Activated CD8-positive, alpha-beta memory T cell treated with anti-CD3 and anti-CD28 coated beads, Interleukin-2, amount 50 U/mL, for 1 hour (primary cell): ENCODE data around the gene NUDT9.
"Not testable (repeated sequence)": the region's sequence is repeated elsewhere in the genome, so short reads cannot be mapped to it uniquely, and the experiment has no call there.

Source experiments
- DNase-seq: peaks from one replicate; pipeline ENCODE4 v3.0.0-alpha.2; 2020; ENCODE audit errors: extremely low read depth

The NUDT9 gene

GRCh38 chr4:87409420-87409939 is 12.9 kb upstream of the NUDT9 start:
- DNase-seq, result no peak

DNA sequence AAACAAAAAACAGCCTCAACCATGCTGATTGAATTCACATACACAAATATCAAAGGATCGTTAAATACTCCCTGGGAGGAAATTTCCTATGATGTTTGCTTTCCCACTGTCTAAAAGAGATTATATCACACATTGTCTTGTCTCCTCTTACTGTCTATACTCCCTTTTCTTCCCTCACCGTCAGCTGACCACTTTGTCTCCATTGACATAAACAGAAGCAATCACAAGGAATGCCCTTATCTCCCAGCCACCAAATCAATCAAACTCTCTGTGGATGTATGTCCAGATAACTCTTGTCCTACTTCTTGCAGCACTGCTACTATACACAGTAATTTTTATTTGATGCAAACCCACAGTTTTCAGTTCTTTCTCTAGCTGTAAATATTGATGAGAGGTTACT is 12.2 kb upstream of the NUDT9 start:
- no peak for DNase-seq

- no peak for DNase-seq
Measured at GRCh38 chr4:87410679-87411078, 11.7 kb upstream of the NUDT9 start.

GRCh38 chr4:87414816-87415215 is 7.6 kb upstream of the NUDT9 start:
- DNase-seq, result no peak

DNA sequence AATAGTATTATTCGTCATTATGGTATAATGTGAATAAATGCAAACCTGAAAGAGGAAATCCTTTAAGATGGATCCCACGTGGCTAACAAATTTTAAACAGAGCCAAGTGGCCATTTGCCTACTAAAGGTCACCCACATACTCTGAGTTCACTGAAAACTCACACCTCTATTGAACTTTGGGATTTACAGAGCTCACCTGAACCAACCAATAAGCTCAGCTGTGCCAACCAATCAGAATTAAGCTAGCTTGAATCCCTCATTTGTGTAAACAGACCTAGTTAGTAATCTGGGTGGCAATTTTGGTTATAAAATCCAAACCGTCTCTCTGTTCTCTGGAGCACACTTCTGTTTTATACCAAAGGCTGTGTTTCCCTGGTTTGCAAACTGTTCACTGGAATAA is 5.4 kb upstream of the NUDT9 start:
- no peak for DNase-seq

DNA sequence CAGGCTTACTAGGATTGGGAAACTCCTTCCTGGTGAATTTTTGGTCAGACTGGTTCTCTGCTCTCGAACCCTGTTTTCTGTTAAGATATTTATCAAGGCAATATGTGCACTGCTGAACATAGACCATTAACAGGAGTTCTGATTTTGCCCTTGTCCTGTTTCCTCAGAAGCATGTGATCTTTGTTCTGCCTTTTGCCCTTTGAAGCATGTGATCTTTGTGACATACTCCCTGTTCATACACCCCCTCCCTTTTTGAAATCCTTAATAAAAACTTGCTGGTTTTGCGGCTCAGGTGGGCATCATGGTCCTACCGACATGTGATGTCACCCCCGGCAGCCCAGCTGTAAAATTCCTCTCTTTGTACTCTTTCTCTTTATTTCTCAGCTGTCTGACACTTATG is 4.0 kb upstream of the NUDT9 start:
- not testable (repeated sequence) for DNase-seq

DNA sequence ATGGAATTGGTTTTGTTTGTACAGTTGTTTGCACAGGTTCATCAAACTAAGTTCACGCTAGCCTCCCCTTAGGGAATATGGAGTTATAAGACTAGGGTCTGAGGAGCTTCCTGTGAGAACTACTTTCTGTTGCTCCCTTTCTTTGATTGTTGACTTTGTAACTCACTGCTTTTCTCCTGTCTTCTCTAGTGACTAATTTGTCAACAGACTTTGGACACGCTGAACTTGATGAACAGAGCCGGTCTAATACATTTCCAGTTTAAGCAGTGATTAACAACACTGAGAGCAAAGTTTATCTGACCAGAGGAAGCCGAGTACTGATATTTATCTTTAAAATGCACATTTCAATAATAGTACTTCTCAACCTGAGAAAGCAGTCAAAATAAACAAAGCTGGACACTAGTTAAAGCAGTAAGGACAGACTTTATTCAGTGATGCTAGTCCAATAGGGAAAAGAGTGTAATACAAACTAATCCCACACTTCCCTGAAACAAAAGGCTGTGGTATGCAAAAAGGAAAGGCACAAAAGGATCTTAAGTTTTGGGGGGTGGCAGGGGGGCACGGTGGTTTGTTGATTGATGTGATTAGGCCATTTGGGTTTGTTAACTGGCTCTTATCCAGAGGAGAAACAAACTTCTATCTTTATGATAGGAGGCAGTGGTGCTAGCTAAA is 2.7 kb upstream of the NUDT9 start:
- DNase-seq, result no peak

- DNase-seq, result no peak
Measured at GRCh38 chr4:87420276-87420830, 2.0 kb upstream of the NUDT9 start.

DNA sequence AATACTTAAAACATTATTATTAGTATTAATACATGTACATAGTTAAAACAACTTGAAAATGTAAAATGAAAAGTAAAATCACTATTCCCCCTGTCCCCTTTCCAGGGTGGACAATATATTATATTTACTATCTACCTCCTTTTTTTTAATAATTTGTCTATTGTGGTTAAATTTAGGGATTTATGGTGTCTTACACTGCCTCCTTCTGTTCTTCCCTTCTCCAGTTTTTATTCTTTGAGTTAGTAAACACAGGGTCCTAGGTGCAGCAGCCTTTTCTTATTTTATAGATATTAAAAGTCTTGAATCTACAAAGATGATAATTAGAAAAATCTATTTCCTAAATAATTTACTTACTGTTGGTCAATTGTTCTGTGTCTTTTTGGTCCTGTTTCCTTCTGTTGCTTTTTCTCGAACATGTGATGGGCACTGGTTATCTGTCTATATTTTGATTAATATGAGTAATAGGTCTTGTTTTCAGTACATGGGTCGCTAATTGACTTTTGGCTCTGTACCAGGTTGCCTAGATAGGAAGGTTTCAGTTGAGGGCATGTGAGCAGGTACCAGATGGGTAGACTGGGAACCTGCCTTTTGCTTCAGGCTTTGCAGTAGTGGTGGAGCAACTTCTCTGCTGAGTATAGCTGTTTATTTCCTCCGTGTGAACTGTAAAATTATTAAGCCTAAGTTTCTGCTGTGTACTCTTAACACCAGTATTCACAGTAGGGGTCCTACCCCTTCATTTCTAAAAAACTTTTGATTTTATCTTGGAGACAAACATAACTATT is 1.1 kb downstream of the NUDT9 start:
- DNase-seq, result no peak

GRCh38 chr4:87424099-87424543 is 1.7 kb downstream of the NUDT9 start:
- DNase-seq, result not testable (repeated sequence)

DNA sequence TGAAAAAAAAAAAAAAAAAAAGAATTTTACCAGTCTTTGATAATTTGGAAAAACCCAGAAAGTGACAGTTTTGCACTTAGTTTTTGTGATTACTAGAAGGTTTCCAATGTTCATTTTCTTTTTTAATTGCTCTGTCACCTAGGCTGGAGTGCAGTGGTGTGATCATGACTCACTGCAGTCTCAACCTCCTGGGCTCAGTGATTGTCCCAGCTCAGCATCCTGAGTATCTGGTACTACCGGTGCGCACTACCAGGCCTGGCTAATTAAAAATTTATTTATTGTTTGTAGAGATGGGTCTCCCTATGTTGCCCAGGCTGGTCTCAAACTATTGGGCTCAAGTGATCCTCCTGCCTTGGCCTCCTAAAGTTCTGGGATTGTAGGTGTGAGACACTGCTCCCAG is 3.3 kb downstream of the NUDT9 start:
- no peak for DNase-seq

- DNase-seq, result no peak
Measured at GRCh38 chr4:87426865-87427517, 4.6 kb downstream of the NUDT9 start.

GRCh38 chr4:87427518-87427868 is 5.1 kb downstream of the NUDT9 start:
- no peak for DNase-seq

GRCh38 chr4:87428979-87429378 is 6.6 kb downstream of the NUDT9 start:
- DNase-seq, result no peak

DNA sequence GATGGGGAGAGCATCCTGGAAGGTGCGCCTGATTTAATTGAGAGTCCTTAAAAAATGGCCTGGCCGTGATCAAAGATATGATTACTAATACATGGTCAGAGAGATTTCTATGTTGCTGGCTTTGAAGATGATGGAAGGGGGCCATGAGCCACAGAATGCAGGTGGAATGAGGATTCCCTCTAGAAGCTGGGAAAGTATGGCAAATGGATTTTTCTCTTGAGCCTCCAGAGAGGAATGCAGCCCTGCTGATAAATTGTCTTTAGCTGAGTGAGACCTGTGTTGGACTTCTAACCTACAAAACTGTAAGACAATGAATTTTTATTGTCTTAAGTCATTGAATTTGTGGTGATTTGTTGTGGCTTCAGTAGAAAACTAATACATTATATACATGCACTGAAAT is 7.7 kb downstream of the NUDT9 start:
- no peak for DNase-seq

GRCh38 chr4:87433342-87433741 is 11.0 kb downstream of the NUDT9 start:
- no peak for DNase-seq

DNA sequence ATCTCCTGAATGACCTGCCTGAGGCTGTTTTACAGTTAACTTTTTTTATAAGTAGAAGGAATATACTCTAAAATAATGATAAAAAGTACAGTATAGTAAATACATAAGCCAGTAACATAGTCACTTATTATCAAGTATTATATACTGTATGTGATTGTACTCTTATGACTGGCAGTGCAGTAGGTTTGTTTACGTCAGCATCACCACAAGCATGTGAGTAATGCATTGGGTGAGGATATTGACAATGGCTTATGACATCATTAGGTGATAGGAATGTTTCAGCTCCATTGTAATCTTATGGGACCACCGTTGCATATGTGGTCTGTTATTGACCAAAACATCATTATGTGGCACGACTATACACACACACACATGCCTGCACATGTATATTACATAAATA is 20.5 kb downstream of the NUDT9 start:
- no peak for DNase-seq

DNA sequence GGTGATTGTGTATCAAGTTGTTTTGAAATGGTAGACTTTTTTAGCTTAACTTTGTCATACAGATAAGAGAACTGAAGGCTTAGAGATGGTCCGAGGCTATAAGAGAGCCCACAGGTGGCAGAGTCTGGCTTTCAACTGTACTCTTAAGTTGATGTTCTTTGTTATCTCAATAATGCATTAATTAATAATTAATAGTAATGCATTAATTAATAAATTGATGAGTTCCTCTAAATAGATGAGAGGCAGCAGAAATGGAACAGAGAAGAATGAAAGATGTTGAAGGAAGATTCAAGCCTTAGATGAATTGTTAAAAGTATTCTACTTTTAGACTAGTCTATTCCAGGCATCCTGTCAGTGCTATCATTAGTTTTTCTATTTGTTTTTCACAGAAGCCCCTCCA is 22.4 kb downstream of the NUDT9 start:
- no peak for DNase-seq

DNA sequence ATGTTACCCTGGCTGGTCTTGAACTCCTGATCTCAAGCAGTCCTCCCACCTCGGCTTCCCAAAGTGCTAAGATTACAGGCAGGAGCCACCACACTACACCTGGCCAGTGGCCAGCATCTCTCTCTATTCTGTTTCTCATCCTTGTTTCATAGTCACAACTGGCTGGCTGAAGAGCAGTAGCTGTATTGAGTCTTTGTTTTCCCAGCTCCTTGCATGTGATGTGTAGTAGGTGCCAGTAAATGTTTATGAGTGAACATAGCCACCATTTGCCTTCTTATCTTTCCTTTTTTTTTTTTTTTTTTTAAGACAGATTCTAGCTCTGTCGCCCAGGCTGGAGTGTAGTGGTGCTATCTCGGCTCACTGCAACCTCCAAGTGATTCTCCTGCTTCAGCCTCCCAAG is 23.6 kb downstream of the NUDT9 start:
- DNase-seq, result no peak

GRCh38 chr4:87446375-87446774 is 24.0 kb downstream of the NUDT9 start:
- not testable (repeated sequence) for DNase-seq

- DNase-seq, result no peak
Measured at GRCh38 chr4:87451537-87451936, 29.2 kb downstream of the NUDT9 start.

GRCh38 chr4:87458913-87459312 is 36.5 kb downstream of the NUDT9 start:
- no peak for DNase-seq
